Neural cell (in vitro differentiated cells): ENCODE measurements around the gene NLRC3.

Source experiments
- CTCF ChIP-seq: fragments of 450-650 bp; IDR thresholded peaks from 2 replicates; pipeline ENCODE4 v1.5.1; 2014; ENCODE audit warnings: antibody characterized with exemption, mild to moderate bottlenecking, moderate library complexity; ENCODE audit not compliant: poor library complexity, severe bottlenecking
- EP300 ChIP-seq: fragments of 450-650 bp; conservative IDR thresholded peaks from 2 replicates; pipeline ENCODE4 v1.6.1; 2014; ENCODE audit warnings: antibody characterized with exemption, mild to moderate bottlenecking, moderate library complexity; ENCODE audit not compliant: poor library complexity, severe bottlenecking
- EZH2 ChIP-seq: fragments of 200-600, 300-800 bp; shearing (Covaris generic), sonication (generic); IDR thresholded peaks from 2 replicates; pipeline ENCODE4 v1.6.1; 2014; ENCODE audit warnings: antibody characterized with exemption, low read length, borderline replicate concordance, mild to moderate bottlenecking; ENCODE audit not compliant: insufficient read depth, poor library complexity, severe bottlenecking
- POLR2AphosphoS5 ChIP-seq: IDR thresholded peaks from 2 replicates; pipeline ENCODE4 v1.6.1; 2012
- RAD21 ChIP-seq: fragments of 450-650 bp; conservative IDR thresholded peaks from 2 replicates; pipeline ENCODE4 v1.6.1; 2014; ENCODE audit warnings: antibody characterized with exemption, mild to moderate bottlenecking, moderate library complexity
- SMC3 ChIP-seq: fragments of 450-650 bp; conservative IDR thresholded peaks from 2 replicates; pipeline ENCODE4 v1.6.1; 2014; ENCODE audit warnings: antibody characterized with exemption, mild to moderate bottlenecking, moderate library complexity; ENCODE audit not compliant: poor library complexity
- TF ChIP-seq, protein P1 (sequence below): IDR thresholded peaks from 2 replicates; pipeline ENCODE4 v1.6.1; 2012; ENCODE audit warnings: borderline replicate concordance

DNA sequence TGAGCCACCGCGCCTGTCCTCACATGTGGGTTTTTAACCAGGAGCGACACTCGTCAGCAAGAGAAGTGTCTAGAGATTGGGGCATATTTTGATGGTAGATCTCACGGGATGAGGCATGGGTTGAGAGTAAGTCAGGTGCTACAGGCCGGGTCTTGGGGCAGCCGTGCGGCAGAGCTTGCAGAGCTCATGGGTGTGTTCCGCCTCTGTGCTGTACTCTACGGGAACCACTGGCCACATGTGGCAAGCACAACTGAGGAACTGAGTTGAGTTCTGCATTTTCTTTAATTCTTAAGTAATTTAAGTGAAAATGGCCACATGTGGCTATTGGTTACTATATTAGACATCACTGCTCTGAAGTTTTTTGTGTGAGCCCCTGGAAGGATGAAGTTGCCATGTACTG lies 66.8 kb downstream of the NLRC3 start:
- TF ChIP-seq CTCF (no peak), POLR2AphosphoS5 (no peak), EZH2 (no peak), RAD21 (no peak), SMC3 (no peak), EP300 (no peak)
- TF ChIP-seq, protein P1, sequence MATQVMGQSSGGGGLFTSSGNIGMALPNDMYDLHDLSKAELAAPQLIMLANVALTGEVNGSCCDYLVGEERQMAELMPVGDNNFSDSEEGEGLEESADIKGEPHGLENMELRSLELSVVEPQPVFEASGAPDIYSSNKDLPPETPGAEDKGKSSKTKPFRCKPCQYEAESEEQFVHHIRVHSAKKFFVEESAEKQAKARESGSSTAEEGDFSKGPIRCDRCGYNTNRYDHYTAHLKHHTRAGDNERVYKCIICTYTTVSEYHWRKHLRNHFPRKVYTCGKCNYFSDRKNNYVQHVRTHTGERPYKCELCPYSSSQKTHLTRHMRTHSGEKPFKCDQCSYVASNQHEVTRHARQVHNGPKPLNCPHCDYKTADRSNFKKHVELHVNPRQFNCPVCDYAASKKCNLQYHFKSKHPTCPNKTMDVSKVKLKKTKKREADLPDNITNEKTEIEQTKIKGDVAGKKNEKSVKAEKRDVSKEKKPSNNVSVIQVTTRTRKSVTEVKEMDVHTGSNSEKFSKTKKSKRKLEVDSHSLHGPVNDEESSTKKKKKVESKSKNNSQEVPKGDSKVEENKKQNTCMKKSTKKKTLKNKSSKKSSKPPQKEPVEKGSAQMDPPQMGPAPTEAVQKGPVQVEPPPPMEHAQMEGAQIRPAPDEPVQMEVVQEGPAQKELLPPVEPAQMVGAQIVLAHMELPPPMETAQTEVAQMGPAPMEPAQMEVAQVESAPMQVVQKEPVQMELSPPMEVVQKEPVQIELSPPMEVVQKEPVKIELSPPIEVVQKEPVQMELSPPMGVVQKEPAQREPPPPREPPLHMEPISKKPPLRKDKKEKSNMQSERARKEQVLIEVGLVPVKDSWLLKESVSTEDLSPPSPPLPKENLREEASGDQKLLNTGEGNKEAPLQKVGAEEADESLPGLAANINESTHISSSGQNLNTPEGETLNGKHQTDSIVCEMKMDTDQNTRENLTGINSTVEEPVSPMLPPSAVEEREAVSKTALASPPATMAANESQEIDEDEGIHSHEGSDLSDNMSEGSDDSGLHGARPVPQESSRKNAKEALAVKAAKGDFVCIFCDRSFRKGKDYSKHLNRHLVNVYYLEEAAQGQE, result no peak
